GM12874 (cell line): Measurements from ENCODE around the gene WDR86.

Source experiments
- CTCF ChIP-seq: IDR thresholded peaks from 2 replicates; pipeline ENCODE4 v1.5.1; 2011; ENCODE audit warnings: low read depth, mild to moderate bottlenecking, control low read depth, low read length, moderate library complexity; ENCODE audit not compliant: insufficient read depth

WDR86 gene

DNA sequence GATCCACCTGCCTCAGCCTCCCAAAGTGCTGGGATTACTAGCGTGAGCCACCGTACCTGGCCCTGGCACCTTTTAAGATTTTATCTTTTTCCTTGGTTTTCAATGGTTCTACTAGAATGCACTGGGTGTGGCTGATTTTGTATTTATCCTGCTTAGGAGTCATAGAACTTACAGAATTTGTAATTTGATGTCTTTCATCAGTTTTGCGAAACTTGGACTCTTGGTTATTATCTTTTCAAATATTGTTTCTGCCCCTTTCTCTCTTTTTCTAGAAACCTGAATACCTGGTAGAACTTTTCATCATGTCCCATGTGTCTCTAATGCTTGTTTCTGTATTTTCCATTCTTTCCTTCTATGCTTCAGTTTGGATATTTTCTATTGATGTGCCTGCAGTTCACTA lies 71.0 kb downstream of the WDR86 start:
- TF ChIP-seq CTCF: no peak

- no peak for TF ChIP-seq CTCF
These were observed 72.5 kb downstream of the WDR86 start for GRCh38 chr7:151337346-151337745.

- no peak for TF ChIP-seq CTCF
These were observed 73.7 kb downstream of the WDR86 start for GRCh38 chr7:151336027-151336708.

DNA sequence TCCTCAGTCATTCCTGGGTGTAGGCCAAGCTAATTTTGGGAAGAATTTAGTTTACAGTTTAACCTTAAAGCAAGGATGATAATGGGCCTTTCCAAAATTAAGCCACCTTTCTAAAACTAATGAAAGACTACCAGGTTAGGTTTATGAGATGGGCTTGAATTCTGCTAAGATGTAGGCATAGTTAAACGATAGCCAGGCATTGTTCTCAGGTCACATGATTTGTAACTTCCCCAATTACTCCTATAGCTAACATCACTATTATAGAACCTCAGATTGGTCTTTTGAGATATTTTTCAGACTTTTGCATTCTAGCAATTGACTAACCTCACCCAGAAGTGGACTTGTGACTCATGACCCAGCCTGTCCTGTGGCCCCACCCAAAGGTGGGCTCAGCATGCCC lies 75.2 kb downstream of the WDR86 start:
- no peak for TF ChIP-seq CTCF
